Measurements from ENCODE around the gene THSD4.

DNA sequence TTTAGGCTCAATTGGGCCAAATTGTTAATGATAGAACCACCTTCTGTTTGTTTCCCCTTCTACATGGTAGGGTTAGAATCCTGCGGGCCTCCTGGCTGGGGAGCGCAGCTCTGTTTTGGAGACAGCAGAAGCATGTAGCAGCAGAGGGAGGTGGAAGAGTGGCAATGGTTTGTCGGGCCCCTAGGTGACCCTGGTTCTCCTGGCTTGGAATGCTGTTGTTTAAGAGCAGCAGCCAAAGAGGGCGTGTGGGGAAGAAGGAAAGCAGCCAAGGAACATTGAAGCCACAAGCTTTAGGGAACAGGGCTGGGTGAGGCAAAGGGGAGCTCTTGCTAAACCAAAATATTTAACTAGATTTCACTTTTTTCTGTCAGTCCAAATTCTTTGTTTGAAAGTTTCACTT, 481.4 kb downstream of the THSD4 start:
- TF ChIP-seq POLR2AphosphoS5 (IDR thresholded peaks at IDR 0.05; ENCODE audit: borderline replicate concordance, low read depth, low read length): no peak
- TF ChIP-seq EZH2 (IDR thresholded peaks at IDR 0.05): no peak

Data from SK-N-MC (cell line).